ENCODE measurements around the gene RPL10A.

RPL10A gene

DNA sequence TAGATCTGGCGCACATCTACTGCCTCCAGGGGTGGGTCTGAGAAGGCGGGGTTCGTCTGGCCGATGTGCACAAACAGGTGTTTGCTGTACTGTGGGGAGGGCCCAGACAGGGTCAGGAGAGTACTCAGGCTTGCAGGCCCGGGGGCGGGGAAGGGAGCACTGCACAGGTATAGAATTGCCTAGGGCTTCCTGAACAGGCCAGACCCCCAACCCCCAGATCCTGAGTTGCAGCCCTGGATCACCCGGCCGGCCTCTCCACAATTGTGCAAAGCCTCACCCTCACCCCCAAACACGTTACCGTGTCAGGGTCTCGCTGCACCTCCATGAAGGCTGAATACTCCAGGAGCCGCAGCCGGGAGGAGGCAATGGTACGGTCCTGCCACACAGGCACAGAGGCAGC is 7.8 kb downstream of the RPL10A start:
- Mint-ChIP-seq H3K4me1 (peaks cover 18% of the 10 kb centered on the region), H3K9me3 (no peaks in the 10 kb centered on the region), H3K27me3 (no peaks in the 10 kb centered on the region), H3K36me3 (ENCODE audit: low read depth) (peaks cover 19% of the 10 kb centered on the region), H3K27ac (no peak overlapping the region), H3K4me3 (no peak overlapping the region)
- ATAC-seq (no peak), DNase-seq (no peak)

DNA sequence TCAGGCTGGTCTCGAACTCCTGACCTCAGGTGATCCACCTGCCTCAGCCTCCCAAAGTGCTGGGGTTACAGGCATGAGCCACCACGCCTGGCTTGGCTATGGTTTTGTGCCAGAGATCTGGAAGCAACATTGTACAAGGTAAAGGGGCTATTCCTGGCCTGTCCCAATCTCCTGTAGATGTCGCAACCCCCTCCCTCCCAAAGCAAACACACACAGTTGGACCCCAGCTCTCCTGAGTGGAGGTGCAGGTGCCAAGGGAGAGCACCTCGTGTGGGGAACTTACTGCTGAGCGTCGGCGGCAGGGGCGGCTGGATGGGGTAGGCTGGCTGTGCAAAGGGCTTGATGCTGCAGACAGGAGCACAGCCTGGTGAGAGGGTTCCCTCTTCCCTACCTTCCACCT is 8.8 kb downstream of the RPL10A start:
- no peak for ATAC-seq
- Mint-ChIP-seq H3K4me1 (peaks cover 8% of the 10 kb centered on the region), H3K36me3 (ENCODE audit: low read depth) (peaks cover 8% of the 10 kb centered on the region), H3K4me3 (no peak overlapping the region), H3K27me3 (no peaks in the 10 kb centered on the region), H3K27ac (no peak overlapping the region), H3K9me3 (no peaks in the 10 kb centered on the region)
- DNase-seq: no peak

DNA sequence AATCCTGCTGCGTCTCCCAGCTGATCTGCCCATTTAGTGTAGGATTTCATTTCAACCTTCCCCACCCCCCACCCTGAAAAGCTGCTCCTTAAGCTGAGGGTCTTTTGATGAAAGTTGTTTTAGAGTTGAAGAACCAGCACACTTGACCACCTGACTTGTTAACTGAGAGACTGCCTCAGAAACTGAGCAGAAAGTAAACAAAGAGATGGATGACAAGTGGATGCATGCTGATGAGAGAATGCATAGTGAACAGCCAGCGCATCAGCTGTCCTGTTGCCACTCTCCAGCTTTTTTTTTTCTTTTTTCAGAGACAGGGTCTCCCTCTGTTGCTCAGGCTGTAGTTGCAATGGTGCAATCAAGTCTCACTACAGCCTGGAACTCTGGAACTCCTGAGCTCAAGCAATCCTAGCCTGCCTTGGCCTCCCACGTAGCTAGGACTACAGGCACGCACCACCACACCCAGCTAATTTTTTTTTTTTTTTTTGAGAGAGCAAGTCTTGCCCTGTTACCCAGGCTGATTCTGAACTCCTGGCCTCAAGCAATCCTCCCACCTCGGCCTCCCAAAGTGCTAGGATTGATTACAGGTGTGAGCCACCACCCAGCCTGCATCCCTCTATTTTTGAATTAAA is 9.5 kb downstream of the RPL10A start:
- no peaks in the 10 kb centered on the region for H3K27me3 Mint-ChIP-seq
- no peak for DNase-seq
- H3K4me3 Mint-ChIP-seq: no peak overlapping the region
- H3K9me3 Mint-ChIP-seq: no peaks in the 10 kb centered on the region
- H3K4me1 Mint-ChIP-seq: peaks cover 3% of the 10 kb centered on the region
- H3K36me3 Mint-ChIP-seq (ENCODE audit: low read depth): peaks cover 3% of the 10 kb centered on the region
- no peak for ATAC-seq
- H3K27ac Mint-ChIP-seq: no peak overlapping the region

DNA sequence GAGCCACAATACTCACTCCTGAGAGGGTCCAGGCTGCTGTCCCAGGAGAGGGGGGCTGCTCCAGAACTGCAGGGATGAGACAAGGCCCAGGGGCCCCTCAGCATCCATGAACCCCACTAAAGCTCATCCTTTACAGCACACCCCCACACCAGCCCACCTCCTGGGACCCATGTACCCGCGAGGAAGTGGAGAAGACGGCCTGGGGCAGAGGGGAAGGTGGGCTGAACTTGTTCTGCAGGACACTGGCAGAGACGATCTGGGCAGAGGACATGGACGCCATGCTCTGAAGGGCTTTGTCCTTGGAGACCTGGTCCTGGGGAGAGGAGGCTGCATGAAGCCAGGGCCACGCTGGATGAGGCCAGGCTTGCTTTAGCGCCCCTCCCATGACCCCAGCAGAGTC is 10.1 kb downstream of the RPL10A start:
- no peaks in the 10 kb centered on the region for H3K27me3 Mint-ChIP-seq
- H3K36me3 Mint-ChIP-seq (ENCODE audit: low read depth): no peaks in the 10 kb centered on the region
- DNase-seq: no peak

DNA sequence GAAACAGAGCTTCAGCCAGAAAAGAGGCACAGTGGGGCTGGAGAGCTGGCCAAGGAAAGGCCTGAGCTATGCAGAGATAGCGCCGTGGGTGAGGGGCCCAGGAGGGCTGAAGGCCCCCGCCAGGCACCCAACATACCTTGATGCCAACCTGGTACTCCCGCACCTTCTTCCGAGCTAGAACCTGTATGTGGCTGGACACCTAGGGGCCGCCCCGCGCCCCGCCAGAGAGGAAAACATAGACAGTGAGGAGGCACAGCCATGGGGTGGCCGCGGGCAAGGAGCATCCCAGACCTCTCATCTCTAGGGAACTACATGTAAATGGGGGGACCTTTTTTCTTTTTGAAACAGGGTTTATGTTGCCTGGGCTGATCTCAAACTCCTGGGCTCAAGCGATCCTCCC is 12.0 kb downstream of the RPL10A start:
- ATAC-seq (no peak), DNase-seq (no peak)
- Mint-ChIP-seq H3K4me3 (no peak overlapping the region), H3K27me3 (no peaks in the 10 kb centered on the region), H3K36me3 (ENCODE audit: low read depth) (no peaks in the 10 kb centered on the region), H3K9me3 (no peaks in the 10 kb centered on the region), H3K27ac (no peak overlapping the region), H3K4me1 (peaks cover 1% of the 10 kb centered on the region)

More for the DNA sequence above, 10.1 kb downstream of the RPL10A start:
- ATAC-seq: no peak
- peaks cover 2% of the 10 kb centered on the region for H3K4me1 Mint-ChIP-seq
- no peaks in the 10 kb centered on the region for H3K9me3 Mint-ChIP-seq
- no peak overlapping the region for H3K4me3 Mint-ChIP-seq
- H3K27ac Mint-ChIP-seq: no peak overlapping the region

DNA sequence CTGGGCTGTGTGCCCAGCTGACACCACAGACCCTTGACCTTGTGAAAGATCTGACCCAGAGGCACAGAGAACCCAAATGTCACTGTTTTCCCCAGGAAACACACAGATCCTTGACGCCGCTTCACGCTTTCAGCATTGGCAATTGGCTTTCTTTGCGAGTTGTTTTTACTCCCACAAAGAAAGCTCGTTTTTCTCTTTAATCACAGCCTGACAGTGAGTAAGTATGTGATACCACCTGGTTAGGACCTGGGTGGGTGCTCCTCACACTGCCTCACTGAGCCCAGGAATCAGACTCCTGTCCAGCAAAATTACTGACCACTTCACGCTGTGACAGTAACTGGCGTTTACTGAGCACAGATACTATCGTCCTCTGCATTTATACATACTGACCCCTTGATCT is 13.0 kb downstream of the RPL10A start:
- DNase-seq (no peak), ATAC-seq (no peak)
- peaks cover 1% of the 10 kb centered on the region for H3K4me1 Mint-ChIP-seq
- H3K4me3 Mint-ChIP-seq: no peak overlapping the region
- H3K27ac Mint-ChIP-seq: no peak overlapping the region
- no peaks in the 10 kb centered on the region for H3K27me3 Mint-ChIP-seq
- no peaks in the 10 kb centered on the region for H3K36me3 Mint-ChIP-seq (ENCODE audit: low read depth)
- H3K9me3 Mint-ChIP-seq: no peaks in the 10 kb centered on the region

DNA sequence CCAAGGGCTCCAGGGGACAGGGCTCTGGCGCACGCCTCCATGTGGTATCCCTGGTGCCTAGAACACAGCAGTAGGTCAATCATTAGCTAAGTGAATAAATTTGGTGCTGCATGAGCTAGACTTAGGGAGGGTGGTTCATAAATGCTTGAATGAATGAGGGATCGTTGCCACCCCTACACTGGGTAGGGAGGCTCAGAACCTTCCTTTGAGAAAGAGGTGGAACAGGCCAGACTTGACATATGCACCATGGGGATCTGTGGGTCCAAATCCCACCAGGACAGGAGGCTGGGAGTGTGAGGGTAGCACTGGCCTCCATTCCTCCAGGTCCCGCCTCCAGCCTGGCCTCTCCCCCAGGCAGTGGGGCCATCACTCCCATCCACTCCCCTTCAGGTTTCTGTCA is 14.9 kb downstream of the RPL10A start:
- Mint-ChIP-seq H3K4me3 (no peak overlapping the region), H3K27me3 (no peaks in the 10 kb centered on the region), H3K27ac (no peak overlapping the region), H3K36me3 (ENCODE audit: low read depth) (no peaks in the 10 kb centered on the region), H3K9me3 (no peaks in the 10 kb centered on the region), H3K4me1 (no peaks in the 10 kb centered on the region)
- DNase-seq (no peak), ATAC-seq (no peak)

DNA sequence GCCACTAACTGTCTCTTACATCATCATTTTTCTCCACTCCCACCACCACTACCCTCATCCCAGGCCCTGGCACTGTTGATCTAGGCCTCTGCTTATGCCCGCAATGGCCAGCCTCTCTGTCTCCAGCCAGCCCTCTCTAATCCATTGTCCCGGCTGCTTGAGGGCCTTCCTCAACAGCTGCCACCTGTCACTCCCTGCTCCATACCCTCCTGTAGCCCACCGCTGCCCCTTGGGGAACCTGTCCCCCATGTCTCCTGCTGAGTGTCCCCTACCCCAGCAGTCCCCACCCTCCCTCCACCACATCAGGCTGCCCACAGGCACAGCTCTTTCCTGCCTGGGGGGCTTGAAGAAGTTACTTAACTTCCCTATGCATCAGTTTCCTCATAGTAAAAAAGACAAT is 15.3 kb downstream of the RPL10A start:
- no peaks in the 10 kb centered on the region for H3K9me3 Mint-ChIP-seq
- H3K27me3 Mint-ChIP-seq: no peaks in the 10 kb centered on the region
- H3K36me3 Mint-ChIP-seq (ENCODE audit: low read depth): no peaks in the 10 kb centered on the region
- ATAC-seq (no peak), DNase-seq (no peak)
- H3K27ac Mint-ChIP-seq: no peak overlapping the region
- H3K4me1 Mint-ChIP-seq: no peaks in the 10 kb centered on the region
- H3K4me3 Mint-ChIP-seq: no peak overlapping the region

DNA sequence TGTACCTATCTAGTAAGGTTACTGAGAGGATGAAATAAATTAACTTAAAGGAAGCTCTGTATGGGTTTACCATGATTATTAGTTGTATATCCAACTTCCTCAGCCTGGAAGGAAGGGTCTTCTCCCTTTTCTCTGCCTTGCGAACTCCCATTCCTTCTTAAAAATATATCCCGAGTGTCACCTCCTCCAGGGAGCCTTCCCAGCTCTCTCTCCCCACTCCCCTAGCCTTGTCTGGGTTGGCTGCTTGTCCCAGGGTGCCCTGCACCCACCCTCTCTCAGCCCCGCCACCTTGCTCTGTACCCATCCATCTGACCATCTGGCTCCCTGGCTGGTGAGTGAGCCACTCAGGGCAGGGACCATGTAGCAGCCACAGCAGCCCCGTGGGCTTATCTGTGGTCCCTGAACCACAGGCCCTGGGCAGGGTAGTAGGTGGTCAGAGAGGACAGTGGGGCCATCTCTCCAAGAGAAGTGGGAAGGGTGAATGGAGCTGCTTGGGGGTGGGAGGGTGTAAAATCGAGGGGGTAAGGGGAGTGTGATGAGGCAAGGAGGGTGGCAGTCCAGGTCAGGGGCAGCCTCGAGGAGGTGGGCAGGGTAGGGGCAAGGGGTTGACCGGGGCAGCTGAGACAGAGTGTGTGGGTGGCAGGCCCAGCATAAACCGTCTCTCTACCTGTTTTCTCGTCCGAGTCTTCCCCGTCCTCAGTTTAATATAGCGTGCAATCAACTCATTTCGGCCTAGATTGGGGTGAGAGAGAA is 15.9 kb downstream of the RPL10A start:
- H3K27ac Mint-ChIP-seq: no peak overlapping the region
- no peaks in the 10 kb centered on the region for H3K9me3 Mint-ChIP-seq
- H3K36me3 Mint-ChIP-seq (ENCODE audit: low read depth): no peaks in the 10 kb centered on the region
- no peak overlapping the region for H3K4me3 Mint-ChIP-seq
- no peaks in the 10 kb centered on the region for H3K27me3 Mint-ChIP-seq
- H3K4me1 Mint-ChIP-seq: no peaks in the 10 kb centered on the region
- ATAC-seq: no peak
- no peak for DNase-seq

DNA sequence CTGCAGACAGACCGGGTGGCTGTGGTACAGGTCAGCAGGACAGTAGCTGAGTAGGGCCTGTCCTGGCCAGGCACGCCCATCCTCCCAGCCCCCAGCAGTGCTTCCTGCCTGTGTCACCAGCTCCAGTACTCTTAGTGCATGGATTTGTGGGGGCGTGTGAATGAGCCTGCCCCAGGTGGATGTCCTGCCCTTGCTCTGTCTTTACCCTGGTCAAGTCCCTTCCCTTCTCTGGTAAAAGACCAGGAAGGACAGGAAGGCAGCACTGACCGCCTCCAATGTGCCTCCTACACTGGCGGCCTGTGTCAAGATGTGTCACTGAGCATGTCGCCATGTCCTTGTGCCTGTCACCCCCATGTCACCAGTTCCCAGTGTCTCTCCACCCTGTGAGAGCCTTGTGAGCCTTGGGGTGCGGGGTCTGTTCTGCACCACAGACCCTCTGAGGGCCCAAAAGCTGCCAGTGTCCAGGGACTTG is 16.8 kb downstream of the RPL10A start:
- H3K27me3 Mint-ChIP-seq: no peaks in the 10 kb centered on the region
- no peaks in the 10 kb centered on the region for H3K4me1 Mint-ChIP-seq
- no peaks in the 10 kb centered on the region for H3K9me3 Mint-ChIP-seq
- ATAC-seq (no peak), DNase-seq (no peak)
- H3K36me3 Mint-ChIP-seq (ENCODE audit: low read depth): no peaks in the 10 kb centered on the region
- no peak overlapping the region for H3K4me3 Mint-ChIP-seq
- H3K27ac Mint-ChIP-seq: no peak overlapping the region

DNA sequence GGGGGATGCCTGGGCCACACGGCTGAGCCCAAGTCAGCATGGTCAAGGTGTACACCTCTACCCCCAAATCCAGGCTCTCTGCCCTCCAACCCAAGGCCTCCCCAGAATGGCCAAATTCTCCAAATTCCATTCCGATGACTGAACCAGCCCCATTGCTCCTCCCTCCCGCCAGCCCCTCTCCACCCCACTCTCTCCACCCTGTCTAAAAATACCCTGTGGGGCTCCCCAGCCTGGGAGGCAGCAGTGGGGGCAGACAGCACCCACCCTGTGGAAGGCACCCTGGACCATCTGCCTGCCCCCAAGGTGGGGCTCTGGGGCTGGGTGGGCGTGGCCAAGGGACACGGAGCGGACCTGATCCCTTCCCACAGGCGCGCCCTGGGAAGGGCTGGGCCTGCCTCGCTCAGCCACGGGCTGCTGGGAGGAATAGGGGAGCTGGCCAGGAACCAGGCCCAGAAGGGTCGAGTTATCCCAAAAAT is 17.2 kb downstream of the RPL10A start:
- ATAC-seq (no peak), DNase-seq (no peak)
- Mint-ChIP-seq H3K4me1 (no peaks in the 10 kb centered on the region), H3K36me3 (ENCODE audit: low read depth) (no peaks in the 10 kb centered on the region), H3K27me3 (peaks cover 2% of the 10 kb centered on the region), H3K9me3 (no peaks in the 10 kb centered on the region), H3K27ac (no peak overlapping the region), H3K4me3 (no peak overlapping the region)

DNA sequence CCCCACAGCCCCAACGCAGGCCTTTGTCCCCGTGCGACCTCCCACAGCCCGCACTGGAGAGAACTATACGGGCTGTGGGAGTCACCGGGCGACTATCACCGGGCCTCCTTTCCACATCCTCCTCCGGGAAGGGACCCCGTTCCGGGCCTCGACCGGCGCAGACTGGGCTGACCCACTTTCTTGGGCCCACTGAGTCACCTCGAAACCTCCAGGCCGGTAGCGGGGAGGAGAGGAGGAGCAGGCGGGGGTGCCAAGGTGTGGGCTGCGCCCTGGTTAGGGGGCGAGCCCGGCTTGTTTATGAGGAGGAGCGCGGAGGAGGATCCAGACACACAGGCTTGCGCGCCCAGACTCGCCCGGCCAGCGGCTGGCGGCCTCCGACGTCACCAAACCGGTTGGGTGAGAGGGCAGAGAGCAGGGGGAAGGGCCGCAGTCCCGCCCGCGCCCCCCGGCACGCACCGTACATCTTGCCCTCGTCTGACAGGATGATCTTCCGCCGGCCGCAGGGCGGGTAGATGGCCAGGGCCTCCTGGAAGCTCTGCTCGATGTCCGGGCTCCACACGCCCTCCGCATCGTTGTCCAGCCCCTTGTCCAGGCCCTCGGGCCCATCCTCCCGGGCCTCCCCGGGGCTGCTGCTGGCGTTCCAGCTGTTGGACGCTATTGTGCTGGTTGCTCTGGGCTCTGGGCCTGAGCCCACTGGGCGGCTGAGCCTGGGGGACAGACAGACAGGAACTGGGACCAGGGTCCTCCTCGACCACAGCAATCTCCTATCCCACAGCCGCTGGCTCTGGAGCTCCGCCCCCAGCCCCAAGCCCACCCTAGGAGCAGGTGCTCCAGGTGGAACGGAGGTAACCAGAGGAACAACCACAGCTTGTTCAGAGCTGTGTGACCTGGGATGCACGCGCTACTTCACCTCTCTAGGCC is 18.1 kb downstream of the RPL10A start:
- H3K27ac Mint-ChIP-seq: no peak overlapping the region
- DNase-seq (no peak), ATAC-seq (no peak)
- no peaks in the 10 kb centered on the region for H3K36me3 Mint-ChIP-seq (ENCODE audit: low read depth)
- no peak overlapping the region for H3K4me3 Mint-ChIP-seq
- H3K9me3 Mint-ChIP-seq: no peaks in the 10 kb centered on the region
- H3K27me3 Mint-ChIP-seq: peaks cover 2% of the 10 kb centered on the region
- no peaks in the 10 kb centered on the region for H3K4me1 Mint-ChIP-seq

DNA sequence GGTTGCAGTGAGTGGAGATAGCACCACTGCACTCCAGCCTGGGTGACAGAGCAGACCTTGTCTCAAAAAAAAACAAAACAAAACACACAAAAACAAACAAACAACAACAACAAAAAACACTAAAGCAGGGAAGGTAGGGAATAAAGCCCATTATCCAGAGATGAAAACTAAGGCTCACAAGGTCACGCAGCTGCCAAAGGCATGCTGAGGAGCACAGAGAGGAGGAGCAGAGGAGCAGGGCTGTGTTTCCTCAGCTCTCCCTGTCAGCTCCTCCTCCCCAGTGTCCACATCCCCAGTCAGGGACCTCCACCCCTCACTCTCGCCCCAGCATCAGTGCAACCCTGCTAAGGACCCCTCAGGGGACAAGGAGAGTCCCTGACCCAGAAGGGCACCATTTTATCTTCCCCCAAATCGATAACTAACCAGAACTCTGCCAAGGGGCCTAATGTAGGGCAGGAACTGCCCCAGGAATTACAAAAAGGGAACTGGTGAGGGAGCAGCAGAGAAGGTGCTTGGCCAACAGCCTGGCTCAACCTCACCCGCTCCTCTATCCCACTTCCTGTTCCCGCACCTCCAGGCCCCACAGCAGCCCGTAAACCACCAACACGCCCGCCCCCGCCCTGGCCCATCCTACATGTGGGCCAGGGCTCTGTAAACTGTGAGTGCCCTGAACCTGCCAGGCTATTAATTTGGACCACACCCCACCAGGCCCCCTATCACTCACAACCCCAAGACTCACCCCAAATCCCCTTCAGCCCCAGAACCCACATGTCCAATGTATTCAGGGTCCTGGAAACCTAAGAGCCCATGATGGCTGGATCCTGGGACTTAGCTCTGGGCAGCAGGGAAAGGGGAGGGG is 19.7 kb downstream of the RPL10A start:
- H3K4me3 Mint-ChIP-seq: no peak overlapping the region
- no peaks in the 10 kb centered on the region for H3K4me1 Mint-ChIP-seq
- H3K36me3 Mint-ChIP-seq (ENCODE audit: low read depth): no peaks in the 10 kb centered on the region
- no peak for DNase-seq
- no peak overlapping the region for H3K27ac Mint-ChIP-seq
- ATAC-seq: no peak
- no peaks in the 10 kb centered on the region for H3K9me3 Mint-ChIP-seq
- peaks cover 2% of the 10 kb centered on the region for H3K27me3 Mint-ChIP-seq

DNA sequence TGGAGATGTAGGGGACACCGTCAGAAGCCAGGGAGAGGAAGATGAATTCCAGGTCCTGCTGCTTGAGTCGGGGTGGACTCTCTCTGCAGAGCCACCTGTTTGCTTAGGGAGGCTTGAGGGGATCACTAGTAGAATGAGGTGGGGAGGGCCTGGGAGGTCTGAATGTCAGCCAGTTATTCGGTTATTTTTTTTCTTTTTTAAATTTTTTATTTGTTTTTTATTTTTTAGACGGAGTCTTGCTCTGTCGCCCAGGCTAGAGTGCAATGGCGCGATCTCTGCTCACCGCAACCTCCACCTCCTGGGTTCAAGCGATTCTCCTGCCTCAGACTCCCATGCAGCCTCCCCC is 20.3 kb downstream of the RPL10A start:
- no peaks in the 10 kb centered on the region for H3K9me3 Mint-ChIP-seq
- no peaks in the 10 kb centered on the region for H3K36me3 Mint-ChIP-seq (ENCODE audit: low read depth)
- no peaks in the 10 kb centered on the region for H3K4me1 Mint-ChIP-seq
- DNase-seq: no peak
- ATAC-seq: no peak
- H3K27me3 Mint-ChIP-seq: peaks cover 2% of the 10 kb centered on the region
- H3K4me3 Mint-ChIP-seq: no peak overlapping the region
- H3K27ac Mint-ChIP-seq: no peak overlapping the region

Measured in activated naive CD8-positive, alpha-beta T cell treated with anti-CD3 and anti-CD28 coated beads, Interleukin-2, amount 50 U/mL, for 24 hours (primary cell).